GDM1 (cell line): Measurements from ENCODE around the gene MBTD1.
"Not testable (repeated sequence)": the region's sequence is repeated elsewhere in the genome, so short reads cannot be mapped to it uniquely, and the experiment has no call there.

Source experiments
- DNase-seq: peaks from one replicate; lab custom pipeline; 2025; lab: John Stamatoyannopoulos, UW

MBTD1 gene

DNA sequence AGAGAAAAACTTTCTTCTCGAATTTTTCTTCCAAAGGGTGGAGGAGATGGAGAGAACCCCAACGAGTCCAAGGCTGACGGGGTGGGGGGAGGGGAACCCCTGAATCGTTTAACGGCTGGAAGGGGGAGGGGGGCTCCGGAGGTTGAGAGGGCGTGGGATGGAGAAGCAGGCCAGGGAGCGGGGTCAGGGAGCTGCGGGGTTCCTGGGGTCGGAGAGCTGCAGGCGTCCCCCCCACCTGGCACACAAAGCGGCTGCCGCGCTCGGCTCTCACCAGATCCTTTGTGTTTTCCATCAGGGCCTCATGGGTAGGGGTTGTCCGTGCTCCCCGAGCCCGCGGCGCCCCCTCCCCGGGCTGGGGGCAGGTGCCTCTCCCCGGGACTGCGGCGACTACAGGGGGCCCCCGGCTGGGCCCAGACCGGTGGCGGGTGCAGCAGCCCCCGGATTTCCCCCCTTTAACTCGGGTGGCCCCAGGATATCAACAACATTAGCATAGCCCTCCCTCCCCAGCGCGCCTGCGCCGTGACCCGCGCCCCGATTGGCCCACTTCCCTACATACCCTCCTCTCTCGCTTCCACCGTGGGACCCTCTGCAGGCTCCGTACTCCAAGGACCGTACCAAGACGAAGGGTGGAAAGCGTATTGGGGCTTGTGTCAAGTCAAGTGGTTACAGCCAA, at the start of gene MBTD1:
TSS of gene MBTD1 (minus strand) at position 486 of the 673 bp plus-strand sequence. CDS start 34,888 bp downstream, outside the sequence.
- DNase-seq: peak; percentile 94

- DNase-seq: no peak
These were observed 45.3 kb upstream of the MBTD1 start for GRCh38 chr17:51305182-51305581.

- no peak for DNase-seq
These were observed 40.0 kb upstream of the MBTD1 start for GRCh38 chr17:51299859-51300258.

DNA sequence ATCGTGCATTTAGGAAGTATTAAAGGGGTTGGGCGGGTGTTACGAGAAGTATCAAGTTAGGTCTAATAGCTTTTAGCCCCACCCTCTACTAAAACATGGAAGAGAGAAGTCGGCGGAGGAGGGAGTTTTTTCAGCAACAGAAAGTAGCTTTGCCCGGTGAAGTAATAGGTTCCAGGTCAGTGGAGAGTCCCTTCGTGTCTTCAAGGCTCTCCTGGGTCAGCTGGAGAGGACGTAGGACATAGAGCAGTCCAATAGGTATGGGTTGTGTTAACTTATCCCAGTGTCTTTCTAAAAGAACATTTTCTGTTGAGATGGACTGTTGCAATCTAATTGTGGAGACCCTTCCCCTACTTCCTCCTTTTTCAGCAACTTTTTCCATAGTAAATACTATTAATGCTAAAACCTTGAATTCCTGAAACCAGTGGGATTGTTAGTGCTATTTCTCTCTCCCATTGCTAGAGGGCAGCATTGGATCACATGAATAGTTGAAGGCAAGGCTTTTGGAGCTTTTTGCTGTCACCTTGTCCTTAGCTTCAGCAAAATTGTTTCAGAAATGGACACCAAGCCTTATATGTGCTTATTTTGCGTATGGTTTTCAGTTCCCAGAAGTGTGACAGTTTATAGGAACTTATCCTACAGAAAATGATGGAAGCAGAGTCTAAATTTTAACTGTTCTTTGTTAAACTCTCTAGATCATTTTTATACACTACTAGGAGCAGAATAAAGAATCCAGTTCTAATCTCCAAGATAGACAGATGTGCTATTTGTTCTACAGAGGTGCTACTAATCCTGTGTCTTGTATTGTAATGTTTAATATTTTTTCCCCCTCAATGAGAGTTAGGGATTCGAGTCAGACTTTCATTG, 38.9 kb upstream of the MBTD1 start:
- no peak for DNase-seq

DNA sequence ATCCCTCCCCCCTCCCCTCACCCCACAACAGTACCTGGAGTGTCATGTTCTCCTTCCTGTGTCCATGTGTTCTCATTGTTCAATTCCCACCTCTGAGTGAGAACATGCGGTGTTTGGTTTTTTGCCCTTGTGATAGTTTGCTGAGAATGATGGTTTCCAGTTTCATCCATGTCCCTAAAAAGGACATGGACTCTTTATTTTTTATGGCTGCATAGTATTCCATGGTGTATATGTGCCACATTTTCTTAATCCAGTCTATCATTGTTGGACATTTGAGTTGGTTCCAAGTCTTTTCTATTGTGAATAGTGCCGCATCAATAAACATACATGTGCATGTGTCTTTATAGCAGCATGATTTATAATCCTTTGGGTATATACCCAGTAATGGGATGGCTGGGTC, 34.5 kb upstream of the MBTD1 start:
- not testable (repeated sequence) for DNase-seq

- no peak for DNase-seq
These were observed 29.9 kb upstream of the MBTD1 start for GRCh38 chr17:51289696-51290111.

DNA sequence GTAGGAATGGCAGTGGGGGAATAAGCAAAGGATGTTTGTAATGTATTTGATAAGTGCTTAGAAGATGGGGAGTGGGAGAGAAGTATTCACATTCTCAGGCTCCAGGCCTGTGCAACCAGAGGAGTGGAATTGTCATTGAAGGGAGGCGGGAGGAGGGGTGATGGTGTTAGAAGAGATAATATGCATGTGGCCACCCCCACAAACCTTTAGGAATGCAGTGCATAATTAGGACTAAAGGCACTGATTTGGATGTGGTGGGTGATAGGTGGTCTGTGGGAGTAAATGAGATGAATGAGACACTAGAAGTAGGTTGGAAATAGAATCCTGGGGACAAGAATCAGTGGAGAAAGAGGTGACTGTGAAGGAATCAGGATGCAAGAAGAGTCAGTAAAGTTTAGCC, 27.6 kb upstream of the MBTD1 start:
- DNase-seq: no peak

DNA sequence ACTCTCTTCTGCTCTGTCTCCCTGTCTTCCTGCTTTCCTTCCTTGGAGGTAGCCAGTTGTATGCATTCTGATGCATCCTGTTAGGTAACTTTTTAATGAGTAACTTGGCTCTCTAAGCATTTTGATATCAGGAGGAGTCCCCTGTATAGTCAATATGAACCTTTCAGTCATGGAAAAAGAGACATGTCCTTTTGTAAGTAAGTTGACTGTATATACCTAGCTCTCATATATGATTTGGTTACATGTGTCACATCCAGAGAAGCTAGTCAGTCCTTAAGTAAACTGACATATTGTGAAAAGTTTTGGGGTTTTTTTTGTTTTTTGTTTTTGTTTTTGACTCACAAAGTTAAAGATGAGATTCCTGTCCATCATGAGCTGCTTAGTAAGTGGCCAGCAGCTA, 19.3 kb upstream of the MBTD1 start:
- DNase-seq: no peak

DNA sequence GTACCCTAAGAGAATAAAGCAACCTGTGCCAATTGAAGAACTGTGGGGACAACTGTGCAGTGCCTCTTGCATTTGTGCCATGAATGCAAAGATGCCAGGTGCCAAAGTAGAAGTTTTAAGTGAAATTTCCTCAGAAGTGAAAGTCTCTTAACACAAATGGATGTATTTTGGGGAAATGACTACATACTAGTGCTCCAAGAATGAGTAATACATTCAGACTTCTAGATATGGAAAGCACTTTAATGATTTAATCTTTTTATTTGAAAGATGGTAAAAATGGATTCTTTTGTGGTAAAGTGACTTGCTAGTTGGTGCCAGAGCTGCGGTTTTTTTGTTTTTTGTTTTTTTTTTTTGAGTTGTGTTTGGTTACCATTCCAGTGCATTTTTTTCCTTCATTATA, 15.5 kb upstream of the MBTD1 start:
- DNase-seq: no peak

DNA sequence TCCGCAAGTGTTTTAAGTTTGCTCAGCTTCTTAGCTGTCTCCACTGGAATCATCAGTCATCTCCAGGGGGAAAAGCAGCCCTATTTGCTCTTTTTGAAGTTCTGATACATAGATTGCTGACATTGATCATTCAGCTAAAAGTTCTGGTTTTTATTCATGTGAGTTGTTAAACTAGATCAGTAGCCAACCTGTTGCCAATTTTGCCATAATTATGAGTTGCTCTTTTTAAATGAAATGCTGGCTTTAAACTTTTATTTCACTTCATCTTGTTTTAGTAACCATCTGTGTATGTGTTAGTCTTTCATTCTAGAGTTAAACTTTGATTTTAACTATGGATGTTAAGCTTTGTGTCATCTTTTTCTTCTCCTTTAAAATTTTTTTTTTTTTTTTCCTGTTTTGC, 13.0 kb upstream of the MBTD1 start:
- DNase-seq: no peak

- no peak for DNase-seq
These were observed 10.8 kb upstream of the MBTD1 start for GRCh38 chr17:51270636-51271035.

DNA sequence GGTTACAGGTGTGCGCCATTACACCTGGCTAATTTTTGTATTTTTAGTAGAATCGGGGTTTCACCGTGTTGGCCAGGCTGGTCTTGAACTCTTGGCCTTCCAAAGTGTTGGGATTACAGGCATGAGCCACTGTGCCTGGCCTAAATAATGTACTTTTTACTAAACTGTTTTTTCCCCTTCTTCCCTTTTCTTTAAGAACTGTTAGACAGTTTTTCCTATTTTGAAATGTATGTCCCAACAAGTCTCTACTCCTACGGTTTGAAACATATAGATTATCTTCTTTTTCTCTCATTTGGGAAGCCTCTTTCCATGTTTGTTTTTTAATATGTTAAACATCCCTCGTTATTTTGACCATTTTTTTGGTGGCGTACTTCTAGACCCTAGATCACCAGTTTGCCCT, 10.1 kb upstream of the MBTD1 start:
- DNase-seq: no peak

GRCh38 chr17:51264466-51264865, 4.6 kb upstream of the MBTD1 start:
- DNase-seq: not testable (repeated sequence)

DNA sequence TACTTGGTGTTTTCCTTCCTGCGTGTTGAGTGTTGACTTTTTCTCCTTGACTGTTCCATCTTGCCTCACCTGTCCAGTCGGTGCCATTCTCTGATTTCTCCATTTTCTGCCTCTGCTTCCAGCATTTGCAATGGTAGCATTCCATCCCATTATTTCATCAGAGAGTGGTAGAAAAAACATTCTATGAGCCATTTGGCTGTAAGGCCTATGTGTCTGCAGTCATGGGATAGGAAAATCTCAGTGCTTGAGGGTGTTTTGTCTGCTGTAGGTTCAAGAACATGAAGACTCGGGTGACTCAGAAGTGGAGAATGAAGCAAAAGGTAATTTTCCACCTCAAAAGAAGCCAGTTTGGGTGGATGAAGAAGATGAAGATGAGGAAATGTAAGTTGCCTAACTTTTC, 3.2 kb upstream of the MBTD1 start:
- DNase-seq: no peak

DNA sequence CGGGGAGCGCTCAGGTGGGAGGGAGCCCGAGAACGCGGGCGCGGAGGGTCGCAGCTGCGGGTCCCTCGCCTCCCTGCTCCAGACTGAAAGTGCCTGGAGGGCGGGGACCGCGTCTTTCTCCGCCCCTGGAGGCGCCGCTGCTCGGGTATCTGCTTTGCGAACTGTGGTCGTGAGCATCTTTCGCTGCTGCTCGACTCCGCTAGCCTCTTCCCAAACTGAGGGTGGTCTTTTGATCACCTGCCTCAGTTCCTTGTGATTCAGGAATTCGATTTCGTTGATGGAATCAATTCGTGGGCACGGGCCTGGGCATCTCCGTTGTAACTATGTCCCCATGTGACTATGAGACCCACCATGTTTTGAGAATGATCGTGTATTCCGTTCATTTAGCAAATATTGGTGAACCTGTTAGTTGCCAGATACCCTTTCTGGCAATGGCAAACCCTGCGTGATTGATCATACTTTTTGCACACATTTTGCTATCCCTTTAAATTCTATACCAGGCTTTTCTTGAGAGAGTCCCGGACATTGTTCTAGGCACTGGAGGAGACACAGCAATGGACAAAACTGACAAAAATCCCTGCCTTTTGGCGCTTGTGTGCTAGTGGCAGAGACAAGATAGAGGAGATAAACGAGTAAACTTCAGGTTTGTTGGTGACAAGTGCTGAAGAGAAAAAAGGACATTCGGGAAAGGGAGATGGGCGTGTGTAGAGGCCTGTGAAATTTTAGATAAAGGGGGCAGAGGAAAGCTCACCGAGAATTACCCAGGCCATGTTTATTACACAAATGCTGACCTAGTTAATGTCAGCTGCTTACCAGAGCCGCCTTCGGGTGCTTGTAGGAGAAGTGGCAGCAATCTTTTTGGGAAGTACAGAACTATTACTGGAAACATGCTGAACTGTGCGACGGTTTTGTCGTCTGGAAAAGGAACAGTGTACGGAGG, 1.4 kb upstream of the MBTD1 start:
- no peak for DNase-seq

- DNase-seq: peak; percentile 95
These were observed 581 bp upstream of the MBTD1 start, which contains the start of gene UTP18 for GRCh38 chr17:51260237-51261023. Gene UTP18 (plus strand): TSS chr17:51260546. CDS start chr17:51260585, 39 bp downstream.

DNA sequence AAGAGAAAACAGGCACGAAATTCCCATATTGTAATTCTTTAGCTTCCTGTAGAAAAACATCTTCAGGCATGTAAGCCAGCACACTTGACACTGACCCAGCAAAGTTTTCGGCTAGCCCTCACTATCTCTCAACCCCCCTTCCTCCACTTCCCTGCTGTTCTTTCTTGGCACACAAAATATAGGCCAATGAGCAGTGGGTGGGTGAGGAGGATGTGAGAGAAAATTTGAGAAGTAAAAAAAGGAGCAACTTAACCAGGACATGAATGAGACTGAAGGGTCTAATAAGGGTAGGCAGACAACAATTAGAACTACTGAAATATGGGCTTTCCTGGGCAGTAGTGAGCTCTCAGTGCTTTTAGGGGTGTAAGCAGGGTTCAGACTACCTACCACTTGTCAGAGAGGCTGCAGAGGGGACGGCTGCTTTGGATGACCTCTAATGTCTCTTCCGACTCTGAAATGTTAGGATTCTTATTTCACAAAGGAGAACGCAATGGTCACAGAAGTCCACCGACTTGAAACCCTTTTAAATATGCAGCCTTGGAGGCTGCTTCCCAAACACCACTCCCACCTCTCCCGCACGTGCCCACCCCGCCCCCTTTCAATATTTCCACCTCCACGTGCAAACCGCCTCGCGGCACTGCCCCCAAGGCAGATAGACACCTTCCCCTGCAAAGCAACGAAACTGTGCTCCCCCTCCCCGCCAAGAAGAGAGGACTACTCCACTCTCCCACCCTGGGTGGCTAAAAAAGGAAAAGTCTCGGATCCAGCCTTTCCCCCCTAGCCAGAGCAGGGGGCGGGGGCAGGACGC, 889 bp downstream of the MBTD1 start:
- no peak for DNase-seq

DNA sequence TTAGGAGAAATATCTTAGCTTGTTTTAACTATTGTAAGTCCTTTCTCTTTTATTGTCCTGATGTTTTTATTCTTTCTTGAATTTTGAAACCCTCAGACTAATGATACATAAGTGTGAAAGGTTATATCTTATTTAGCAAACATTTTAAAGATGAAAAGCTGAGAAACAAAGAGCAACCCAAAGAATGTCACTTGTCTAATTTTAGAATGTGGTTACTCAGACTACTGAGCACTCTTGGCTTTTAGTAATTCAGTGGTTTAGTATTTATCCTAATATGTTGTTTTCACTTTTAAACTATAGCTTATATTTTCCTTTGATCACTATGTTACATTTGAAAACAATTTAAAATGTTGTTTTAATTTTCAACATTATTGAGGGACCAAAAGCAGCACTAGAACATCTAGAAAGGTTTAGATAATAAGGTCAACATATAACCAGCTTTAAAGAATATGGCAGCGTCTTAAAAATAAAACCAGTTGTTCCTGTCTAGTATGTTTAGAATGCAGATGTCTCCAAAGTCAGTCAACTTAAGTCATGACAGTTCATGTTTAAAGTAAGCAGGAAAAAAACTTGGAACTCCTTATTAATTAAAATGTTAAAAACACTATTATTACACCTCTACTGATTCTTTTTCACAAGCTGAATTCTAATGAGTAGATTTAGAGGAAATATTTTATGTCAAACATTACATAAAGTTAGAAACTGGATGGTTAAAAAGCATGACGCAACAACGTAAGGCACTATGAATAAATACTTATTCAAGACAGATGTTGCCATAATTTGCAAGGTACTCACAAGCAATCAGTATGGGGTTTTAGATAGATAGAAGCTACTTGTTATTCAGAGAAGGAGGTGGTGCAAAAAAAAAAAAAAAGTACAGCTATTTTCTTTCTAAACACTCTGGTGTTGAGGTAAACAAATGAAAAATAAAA, 2.4 kb downstream of the MBTD1 start:
- DNase-seq: no peak

DNA sequence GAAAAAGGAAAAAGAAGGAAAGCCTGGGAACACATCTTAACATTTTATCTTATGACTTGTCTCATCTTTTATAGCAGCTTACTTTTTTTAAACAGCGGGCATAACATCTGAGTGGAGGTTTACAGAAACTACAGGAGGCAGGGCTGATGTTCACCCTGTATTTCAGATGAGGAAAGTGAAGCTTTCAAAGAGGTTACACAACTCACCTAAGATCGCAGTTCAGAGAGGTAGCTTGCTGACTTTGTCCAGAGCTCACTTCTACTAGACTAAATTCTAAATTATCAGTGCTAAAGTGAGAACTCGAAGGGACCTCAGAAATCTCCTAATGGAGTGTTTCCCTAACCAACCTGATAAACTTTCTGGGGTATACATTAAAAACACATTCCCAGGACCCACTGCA, 3.7 kb downstream of the MBTD1 start:
- DNase-seq: no peak
